HG03135 (cell line): ENCODE results near the gene TRIM65.

ENCODE experiments used
- ATAC-seq: cut with Tn5 transposase; IDR thresholded peaks from one replicate; pipeline ENCODE4 v1.9.1; 2021; ENCODE audit warnings: mild to moderate bottlenecking, moderate library complexity; ENCODE audit not compliant: unreplicated experiment

The TRIM65 gene, protein sequence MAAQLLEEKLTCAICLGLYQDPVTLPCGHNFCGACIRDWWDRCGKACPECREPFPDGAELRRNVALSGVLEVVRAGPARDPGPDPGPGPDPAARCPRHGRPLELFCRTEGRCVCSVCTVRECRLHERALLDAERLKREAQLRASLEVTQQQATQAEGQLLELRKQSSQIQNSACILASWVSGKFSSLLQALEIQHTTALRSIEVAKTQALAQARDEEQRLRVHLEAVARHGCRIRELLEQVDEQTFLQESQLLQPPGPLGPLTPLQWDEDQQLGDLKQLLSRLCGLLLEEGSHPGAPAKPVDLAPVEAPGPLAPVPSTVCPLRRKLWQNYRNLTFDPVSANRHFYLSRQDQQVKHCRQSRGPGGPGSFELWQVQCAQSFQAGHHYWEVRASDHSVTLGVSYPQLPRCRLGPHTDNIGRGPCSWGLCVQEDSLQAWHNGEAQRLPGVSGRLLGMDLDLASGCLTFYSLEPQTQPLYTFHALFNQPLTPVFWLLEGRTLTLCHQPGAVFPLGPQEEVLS

DNA sequence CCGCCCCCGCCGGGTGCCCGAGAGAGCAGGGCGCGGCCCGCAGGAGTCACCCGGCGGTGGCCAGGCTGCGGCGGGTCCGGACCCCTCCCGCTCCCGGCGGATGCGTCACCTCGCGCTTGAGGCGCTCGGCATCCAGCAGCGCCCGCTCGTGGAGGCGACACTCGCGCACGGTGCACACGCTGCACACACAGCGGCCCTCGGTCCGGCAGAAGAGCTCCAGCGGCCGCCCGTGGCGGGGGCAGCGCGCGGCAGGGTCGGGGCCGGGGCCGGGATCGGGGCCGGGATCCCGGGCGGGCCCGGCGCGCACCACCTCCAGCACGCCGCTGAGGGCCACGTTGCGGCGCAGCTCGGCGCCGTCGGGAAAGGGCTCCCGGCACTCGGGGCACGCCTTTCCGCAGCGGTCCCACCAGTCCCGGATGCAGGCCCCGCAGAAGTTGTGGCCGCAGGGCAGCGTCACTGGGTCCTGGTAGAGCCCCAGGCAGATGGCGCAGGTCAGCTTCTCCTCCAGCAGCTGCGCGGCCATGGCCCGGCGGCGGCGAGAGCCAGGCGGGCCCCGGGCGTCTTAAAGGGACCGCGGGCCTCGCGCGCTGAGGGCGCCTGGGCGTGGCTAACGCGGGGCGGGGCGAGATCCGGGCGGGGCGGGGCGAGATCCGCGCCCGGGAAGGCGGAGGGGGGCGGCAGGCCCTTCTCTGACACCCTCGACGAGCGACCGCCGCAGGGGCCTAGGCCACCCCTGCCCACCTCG lies at the start of gene TRIM65:
TRIM65 (minus strand) TSS at position 537 of the 745 bp plus-strand sequence; CDS start at position 523, 14 bp downstream.
- peak; percentile 55 for ATAC-seq

DNA sequence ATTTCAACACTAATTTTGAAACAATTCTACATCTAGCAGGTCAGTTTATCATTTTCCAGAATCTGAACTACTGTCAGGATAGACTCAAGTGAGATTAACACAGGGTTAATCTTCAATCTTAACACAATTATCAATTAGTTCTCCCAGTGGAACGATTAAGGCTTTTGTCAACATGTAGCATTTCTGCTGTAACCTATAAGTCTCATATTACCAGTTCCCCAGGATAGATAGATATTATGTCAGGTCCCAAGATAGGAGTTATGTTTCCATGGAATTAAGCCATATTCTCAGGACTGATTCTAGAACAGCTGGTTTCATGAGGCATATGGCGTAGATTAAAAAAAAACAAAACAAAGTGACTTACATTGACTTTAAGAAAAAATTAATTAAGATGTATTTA lies 48.5 kb upstream of the TRIM65 start:
- ATAC-seq: no peak

DNA sequence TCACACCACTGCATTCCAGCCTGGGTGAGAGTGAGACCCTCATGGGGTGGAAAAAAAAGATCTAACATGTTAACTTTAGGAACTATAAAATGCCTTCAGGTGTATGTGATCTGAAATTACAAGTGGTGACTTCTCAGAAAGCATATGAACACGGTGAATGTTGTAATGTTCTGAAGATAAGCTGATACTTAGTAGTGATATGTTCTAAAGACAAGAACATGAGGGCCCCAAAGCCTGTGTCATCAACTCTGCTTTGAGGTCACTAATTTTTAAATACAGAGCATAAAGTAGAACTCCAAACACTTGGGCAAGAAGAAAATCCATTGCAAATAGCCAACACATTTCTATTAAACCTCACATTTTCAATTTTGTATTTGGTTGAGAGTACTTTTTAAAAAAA lies 46.7 kb upstream of the TRIM65 start:
- ATAC-seq: no peak

DNA sequence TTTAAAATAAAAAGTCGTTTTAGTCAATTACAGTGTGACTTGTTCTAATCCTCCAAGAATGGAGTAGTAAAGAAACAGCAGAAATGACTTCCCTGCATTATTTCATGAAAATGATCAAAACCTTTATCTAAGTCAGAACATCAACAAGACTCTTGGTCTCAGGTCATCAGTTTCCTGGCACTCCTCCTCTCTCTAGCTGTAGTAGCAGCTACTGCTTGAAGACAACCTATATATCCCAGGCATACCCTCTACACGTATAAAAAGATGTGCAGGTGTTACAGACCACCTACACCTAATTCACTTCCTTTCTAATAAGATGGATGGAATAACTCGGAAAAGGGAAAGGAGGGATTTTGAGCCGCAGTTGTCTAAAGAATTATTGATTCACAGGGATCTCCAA lies 45.7 kb upstream of the TRIM65 start:
- ATAC-seq: no peak

DNA sequence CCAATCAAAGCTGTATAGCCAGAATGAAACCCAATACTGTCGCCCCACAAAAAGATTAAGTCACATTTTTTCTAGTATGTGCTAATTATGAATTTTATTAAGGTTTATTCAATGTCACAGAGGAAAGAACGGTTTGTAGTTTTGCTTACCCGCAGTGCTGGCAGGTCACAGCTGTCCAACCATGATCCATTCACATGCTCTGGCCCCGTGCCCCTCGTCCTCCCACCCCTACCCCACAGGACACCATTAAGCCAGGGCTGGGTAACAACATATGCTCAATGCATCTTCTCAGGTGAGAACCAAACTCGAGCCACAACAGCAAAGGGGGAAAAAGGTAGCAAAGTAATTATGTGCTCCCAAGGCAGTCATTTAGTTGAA lies 44.7 kb upstream of the TRIM65 start:
- ATAC-seq: no peak

DNA sequence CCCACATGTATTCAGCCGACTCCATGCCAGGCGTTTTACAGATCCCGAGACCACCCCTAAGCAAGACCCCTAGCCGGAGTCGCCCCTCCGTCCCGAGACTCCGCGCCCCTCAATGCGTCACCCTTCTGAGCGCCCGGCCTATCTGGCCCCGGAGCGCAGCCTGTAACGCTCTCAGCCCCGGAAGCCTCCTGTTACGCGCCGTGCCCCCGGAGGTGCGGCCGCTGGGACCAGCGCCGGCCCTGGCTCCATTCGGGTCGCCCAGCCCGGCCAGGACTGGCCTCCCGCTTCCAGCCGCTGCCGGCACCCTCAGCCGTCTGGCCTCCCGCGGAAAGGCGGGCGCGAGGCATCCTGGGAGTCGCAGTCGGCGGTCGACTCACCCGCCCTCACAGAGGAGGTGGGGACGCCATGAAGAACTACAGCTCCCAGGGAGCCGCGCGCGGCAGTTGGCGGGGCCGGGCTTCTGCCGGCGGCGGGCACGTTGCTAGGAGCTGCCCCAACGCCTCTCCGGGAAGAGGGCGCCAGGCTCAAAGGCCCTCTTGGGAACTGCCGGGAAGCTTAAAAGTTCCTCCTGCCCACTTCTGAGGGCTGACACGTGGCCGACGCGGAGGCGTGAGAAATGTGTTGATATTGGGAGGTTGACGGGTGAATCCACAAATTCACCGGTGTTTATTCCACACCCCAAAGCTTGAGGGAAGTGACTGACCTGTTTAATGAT lies 44.1 kb upstream of the TRIM65 start, which contains the start of gene FBF1:
FBF1 (minus strand) TSS at position 316 of the 715 bp plus-strand sequence. CDS start 2,893 bp downstream, outside the sequence.
- ATAC-seq: peak; percentile 88

DNA sequence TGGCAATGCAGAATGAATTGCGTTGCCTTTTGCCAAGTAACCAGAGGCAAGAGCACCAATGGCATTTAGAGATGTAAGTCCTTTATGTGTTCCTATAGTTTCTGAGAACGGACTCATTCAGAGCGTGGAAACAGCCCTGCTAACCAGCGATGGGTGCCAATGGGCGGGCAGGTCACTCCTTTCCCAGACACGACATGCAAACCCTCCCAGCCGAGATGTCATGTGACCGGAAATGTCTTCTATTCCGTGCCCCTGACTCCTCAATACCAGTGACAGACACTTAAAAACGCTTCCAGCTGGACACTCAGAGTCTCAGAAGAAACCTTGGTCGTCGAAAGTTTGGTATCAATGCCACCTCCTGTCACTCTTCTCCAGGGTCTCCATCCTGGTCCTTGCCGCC lies 40.9 kb upstream of the TRIM65 start:
- no peak for ATAC-seq

DNA sequence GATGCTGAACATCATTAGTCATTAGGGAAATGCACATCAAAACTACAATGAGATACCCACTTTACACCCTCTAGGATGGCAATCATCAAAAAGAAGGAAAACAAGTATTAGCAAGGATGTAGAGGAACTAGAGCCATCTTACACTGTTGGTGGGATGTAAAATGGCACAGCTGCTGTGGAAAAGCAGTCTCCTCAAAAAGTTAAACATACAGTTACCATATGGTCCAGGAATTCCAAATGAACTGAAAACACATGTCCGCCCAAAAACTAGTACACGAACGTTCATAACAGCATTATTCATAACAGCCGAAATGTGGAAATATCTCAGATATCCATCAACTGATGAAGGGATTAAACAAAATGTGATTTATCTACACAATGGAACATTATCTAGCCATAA lies 37.1 kb upstream of the TRIM65 start:
- no peak for ATAC-seq

DNA sequence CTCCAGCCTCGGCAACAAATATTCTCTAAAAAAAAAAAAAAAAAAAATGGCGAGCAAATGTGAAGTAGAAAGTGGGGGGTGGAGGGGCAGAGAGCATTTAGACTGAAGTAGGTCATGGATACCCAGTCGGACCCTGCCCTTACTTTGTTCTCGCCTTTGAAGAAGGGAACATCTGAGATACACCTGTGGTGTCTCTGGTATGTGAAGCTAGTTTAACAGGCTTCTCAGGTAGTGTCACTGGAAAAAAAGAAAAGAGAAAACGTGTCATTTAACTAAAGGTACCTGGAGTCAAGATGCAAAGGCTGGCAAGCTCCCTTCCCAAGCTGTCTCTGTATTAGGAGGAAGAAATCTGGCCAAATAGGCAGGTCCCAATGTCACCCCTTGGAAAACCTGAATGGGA lies 36.1 kb upstream of the TRIM65 start:
- ATAC-seq: no peak

DNA sequence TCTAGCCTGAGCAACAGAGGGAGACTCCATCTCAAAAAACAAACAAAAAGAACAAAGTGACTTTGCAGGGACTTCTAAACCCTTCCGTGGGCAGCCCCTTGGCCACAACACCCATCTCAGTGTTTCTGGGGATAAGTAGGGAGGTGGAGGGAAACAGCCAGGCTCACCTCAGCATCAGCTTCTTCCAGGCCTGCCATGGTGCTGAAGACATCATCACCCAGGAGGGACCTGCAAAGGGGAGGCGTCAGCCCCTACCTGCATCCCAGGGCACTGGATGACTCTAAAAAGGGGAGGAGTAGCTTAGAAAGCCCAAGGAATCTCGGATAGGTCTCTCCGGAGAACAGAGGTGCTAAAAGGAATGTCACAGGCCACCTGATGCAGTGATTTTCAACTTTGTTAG lies 34.3 kb upstream of the TRIM65 start:
- ATAC-seq: no peak

DNA sequence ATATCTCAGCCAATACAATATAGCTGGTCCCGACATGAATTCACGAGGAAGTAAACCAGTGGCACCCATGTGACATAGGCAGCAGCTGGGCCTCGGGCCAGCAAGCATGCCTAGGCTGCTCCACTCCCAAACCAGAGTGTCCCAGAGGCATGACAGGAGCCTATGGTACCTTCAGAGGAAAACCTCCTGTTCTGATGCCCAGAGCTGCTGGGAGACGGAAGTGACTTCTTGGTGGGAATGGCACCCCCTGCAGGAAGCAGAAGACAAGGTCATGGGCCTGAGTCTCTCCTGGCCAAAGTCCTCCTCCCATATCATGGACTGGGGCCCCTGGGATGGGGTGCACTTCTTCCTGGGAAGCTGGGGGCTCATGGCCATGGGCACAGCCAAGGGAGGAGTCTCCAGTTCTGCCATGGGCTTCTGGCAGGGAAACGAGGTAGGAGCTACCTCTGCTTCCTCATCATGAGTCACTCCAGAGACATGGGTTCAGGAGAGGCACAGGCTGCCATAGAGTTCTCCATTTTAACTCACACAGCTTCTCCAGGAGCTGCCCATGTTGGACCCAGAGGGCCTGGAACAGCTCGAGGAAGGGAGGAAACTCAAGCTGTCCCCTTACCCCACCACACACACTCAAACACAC lies 30.7 kb upstream of the TRIM65 start:
- ATAC-seq: no peak

DNA sequence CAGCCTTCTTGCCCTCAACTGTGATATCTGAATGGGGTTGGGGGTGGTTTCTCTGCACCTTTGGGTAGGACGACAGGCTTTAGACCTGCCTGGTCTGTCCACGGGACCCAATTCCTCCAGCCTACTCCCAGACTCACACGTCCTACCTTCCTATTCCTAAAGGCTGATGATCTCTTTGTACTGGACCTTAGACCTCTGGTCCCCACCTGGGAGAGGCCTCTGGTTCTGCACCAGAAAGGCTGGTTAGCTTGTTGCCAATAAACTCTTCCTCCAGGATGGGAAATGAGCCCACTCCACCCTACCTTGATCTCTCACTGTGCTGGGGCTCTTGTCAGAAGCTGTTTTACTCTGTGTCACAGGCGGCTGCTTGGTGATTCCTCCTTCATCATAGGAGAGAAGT lies 29.7 kb upstream of the TRIM65 start:
- no peak for ATAC-seq

DNA sequence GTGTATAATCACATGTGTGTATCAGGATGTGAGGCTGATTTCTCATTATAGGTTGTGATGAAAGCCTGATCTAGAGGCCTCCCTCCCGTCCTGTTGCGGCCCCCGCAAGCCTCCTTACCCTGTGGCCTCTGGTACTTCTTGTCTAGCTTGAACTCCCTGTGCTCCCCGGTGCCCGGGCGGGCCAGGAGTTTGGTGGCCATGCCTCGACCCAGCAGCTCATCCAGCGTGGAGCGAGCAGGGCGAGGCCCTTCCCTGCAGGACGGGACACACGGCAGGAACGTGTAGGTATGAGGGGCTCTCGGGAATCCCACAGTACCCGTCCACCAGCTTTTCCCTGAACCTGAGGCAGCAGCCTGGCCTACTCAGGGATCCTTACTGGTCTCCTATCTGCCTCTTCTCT lies 29.2 kb upstream of the TRIM65 start:
- ATAC-seq: no peak

DNA sequence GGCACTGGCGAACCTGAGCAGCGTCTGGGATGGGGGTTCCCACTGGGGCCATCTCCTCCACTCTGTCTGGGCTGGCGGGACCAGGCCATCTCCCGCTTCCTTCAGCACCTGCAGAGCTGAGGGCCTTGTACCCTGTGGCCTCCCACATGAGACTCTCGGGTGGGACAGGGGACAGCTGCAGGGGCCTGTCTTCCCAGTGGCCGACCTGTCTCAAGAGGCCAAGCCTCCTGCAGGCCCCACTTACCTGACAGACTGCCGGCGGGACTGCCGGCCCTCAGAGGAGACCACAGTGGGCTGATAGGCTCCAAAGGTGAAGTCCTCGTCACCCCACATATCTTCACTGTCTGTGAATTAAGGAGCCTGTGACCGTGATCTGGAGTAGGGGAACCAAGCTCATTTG lies 28.4 kb upstream of the TRIM65 start:
- ATAC-seq: no peak

DNA sequence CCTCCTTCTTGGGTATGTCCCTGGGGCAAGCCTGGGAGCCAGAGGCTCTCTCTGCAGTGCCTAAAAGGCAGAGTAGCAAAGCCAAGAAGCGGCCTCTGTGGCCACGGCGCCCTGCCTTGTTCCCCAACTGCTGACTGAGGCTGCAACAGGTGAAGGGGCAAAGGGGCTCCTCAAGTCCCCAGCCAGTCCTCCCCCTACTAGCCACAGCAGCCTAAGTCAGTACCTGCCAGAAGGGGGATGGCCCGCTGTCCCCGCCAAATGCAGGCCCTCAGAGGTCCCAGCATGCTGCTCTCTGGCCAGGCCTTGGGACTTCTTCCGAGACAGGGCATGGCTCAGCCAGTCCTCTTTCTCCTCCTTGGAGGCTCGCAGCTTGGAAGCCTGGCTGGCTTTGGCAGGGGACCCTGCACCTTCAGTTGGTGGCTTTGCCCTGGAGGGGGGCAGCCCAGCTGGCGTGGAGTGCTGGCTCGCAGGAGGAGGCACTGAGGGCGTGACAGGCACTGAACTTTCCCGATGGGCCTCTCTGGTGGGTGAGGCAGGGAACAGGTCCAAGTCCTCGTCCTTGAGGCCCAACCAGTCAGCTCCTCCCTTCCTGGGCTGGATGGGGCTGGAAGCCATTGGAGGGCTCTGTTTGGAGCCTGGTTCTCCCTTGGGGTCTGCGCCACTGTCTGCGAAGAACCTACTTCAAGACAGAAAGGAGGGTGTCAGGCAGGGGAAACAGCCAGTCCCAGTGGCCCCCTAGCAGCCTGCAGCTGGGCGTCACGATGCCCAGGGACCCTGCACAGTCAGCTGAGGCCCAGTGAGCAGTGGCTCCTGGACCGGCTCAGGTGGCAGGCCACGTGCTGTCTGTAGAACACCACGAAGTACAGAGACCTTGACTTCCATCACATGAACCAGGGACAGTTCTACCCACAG lies 26.5 kb upstream of the TRIM65 start:
- ATAC-seq: no peak

DNA sequence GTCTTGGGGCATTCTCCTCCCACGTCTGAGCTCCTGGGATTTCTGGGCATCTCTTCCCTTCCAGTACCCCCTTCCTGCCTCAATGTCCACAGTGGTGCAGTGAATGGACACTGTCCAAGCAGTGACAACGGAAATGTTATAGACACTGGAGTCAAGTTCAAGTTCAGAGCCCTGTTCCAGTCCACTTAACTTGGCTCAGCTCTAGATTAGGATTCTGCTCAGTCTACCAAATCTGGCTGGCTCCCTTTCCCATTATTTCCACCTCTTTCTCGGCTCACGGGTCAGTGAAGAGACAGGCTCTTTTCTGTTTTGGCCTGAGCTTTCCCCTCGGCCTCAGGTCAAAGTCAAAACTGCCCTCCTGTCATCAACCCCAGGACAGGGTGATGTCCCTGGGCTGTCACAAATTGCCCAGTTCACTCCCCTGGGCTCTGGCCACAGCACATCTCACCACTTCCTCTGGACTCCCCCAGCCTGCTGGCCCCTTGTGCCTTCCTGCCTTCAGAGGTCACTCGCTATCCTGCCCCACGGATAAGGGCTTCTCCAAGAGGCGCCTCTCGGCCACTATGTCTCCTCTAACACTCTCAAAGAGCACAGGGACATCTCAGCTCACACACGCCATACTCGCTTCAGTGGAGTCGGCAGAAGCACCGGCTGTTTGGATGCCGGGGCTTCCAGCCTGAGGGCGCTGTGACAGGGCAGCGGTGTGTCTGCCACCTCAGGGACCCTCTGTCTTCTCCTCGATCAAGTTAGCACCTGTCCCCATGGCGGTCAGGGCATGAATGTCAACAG lies 25.6 kb upstream of the TRIM65 start:
- ATAC-seq: no peak

DNA sequence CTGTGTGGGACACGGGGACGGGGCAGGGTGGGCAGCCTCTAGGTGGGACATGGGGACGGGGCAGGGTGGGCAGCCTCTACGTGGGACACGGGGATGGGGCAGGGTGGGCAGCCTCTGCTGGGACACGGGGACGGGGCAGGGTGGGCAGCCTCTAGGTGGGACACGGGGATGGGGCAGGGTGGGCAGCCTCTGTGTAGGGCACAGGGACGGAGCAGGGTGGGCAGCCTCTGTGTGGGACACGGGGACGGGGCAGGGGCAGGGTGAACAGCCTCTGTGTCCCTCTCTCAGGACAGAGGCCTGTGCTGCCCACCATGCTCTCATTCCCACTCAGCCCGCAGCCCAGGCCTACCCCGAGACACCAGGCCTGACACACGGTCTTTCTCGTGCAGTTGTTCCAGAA lies 24.8 kb upstream of the TRIM65 start:
- no peak for ATAC-seq

DNA sequence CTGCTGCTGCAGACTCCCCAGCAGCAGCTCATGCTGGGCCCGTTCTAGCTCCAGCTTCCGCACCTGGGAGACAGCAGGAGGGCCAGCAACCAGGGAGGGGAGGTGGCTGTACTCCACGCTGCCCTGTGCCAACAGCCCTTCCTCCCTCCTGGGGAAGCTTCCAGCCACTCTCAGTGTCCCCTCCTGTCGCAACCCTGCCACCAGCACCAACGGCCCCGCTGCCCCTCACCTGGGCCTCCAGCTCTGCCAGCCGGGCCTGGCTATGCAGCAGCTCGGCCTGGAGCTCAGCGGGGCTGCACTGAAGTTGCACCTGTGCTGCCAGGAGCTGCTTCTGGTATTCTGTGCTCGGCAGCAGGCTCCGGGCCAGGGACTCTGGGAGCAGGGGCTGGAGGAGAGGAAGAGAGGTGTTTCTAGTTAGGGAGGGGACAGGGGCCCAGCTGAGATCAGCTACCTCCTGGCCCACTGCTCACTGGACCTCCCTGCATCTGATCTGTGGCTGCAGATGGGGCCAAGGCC lies 23.4 kb upstream of the TRIM65 start:
- ATAC-seq: no peak

DNA sequence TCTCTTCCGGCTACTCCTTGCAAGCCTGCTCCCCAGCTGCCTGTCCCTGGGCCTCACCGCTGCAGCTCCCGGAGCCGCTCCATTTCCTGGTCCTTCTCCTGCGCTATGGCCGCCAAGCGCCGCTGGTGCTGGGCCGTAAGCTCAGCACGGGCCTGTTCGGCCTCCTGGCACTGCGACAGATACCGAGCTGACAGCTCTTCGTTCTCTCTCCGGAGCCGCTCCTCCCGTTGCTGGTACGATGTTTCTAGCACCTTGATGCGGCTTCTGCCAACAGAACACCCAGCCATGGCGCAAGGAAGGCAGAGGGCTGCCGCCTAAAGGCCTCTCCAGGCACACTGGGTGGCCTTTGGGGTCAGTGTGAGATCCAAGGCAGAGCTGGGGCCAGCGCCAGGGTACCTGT lies 22.9 kb upstream of the TRIM65 start:
- ATAC-seq: no peak
